H9 (cell line): ENCODE results near the gene ZAR1. TPM values are rescaled to one million over a fixed set of nuclear protein-coding genes. Genes with fewer than 3 reads are reported as not detected.

Experiments used
- DNase-seq: peaks from one replicate; pipeline ENCODE4 v3.0.0-alpha.2; 2017
- H2AFZ ChIP-seq: one replicate; pipeline ENCODE4 v1.6.1; 2013; ENCODE audit warnings: mild to moderate bottlenecking, low read length, control low read depth, moderate library complexity
- H2AK5ac ChIP-seq: 2 replicates; pipeline ENCODE4 v1.6.1; 2013; ENCODE audit warnings: low read length, control low read depth, mixed read lengths; ENCODE audit not compliant: insufficient read length
- H2BK120ac ChIP-seq: one replicate; pipeline ENCODE4 v1.6.1; 2013; ENCODE audit warnings: low read depth, mild to moderate bottlenecking, low read length, control low read depth, inconsistent platforms; ENCODE audit not compliant: poor library complexity, severe bottlenecking
- H2BK12ac ChIP-seq: 2 replicates; pipeline ENCODE4 v1.6.1; 2013; ENCODE audit warnings: low read length, control low read depth, mixed read lengths, low read depth; ENCODE audit not compliant: insufficient read length
- H2BK15ac ChIP-seq: 2 replicates; pipeline ENCODE4 v1.6.1; 2013; ENCODE audit warnings: low read depth, low read length, control low read depth
- H2BK20ac ChIP-seq: one replicate; pipeline ENCODE4 v1.6.1; 2013; ENCODE audit warnings: low read depth, mild to moderate bottlenecking, low read length, control low read depth, inconsistent platforms; ENCODE audit not compliant: poor library complexity, severe bottlenecking
- H2BK5ac ChIP-seq: 2 replicates; pipeline ENCODE4 v1.6.1; 2013; ENCODE audit warnings: low read length, control low read depth, mixed read lengths; ENCODE audit not compliant: insufficient read length
- H3K14ac ChIP-seq: 2 replicates; pipeline ENCODE4 v1.6.1; 2013; ENCODE audit warnings: low read length, control low read depth; ENCODE audit not compliant: insufficient read depth
- H3K18ac ChIP-seq: 2 replicates; pipeline ENCODE4 v1.6.1; 2013; ENCODE audit warnings: low read depth, mild to moderate bottlenecking, mixed read lengths, low read length, control low read depth; ENCODE audit not compliant: insufficient read length
- H3K23ac ChIP-seq: 2 replicates; pipeline ENCODE4 v1.6.1; 2013; ENCODE audit warnings: low read length, control low read depth, mixed read lengths, low read depth; ENCODE audit not compliant: insufficient read length
- H3K23me2 ChIP-seq: 2 replicates; pipeline ENCODE4 v1.6.1; 2013; ENCODE audit warnings: low read depth, mild to moderate bottlenecking, mixed read lengths, low read length, control low read depth; ENCODE audit not compliant: insufficient read length, poor library complexity, severe bottlenecking
- H3K27ac ChIP-seq: 2 replicates; pipeline ENCODE4 v1.5.1; 2013; ENCODE audit warnings: low read length, control low read depth, mixed read lengths, low read depth; ENCODE audit not compliant: insufficient read length
- H3K27me3 ChIP-seq: 2 replicates; pipeline ENCODE4 v1.6.1; 2013; ENCODE audit warnings: low read length, control low read depth, inconsistent platforms; ENCODE audit not compliant: insufficient read depth
- H3K4ac ChIP-seq: 2 replicates; pipeline ENCODE4 v1.6.1; 2013; ENCODE audit warnings: low read depth, mild to moderate bottlenecking, control low read depth, inconsistent platforms, low read length, moderate library complexity
- H3K4me1 ChIP-seq: 2 replicates; pipeline ENCODE4 v1.6.1; 2013; ENCODE audit warnings: low read length, control low read depth, inconsistent platforms; ENCODE audit not compliant: insufficient read depth
- H3K4me2 ChIP-seq: 2 replicates; pipeline ENCODE4 v1.6.1; 2013; ENCODE audit warnings: low read length, control low read depth, mixed read lengths; ENCODE audit not compliant: insufficient read length, insufficient read depth
- H3K56ac ChIP-seq: 2 replicates; pipeline ENCODE4 v1.6.1; 2013; ENCODE audit warnings: low read depth, mild to moderate bottlenecking, mixed read lengths, low read length, control low read depth; ENCODE audit not compliant: insufficient read length
- H3K79me1 ChIP-seq: 2 replicates; pipeline ENCODE4 v1.6.1; 2013; ENCODE audit warnings: low read depth, mild to moderate bottlenecking, moderate library complexity, low read length, control low read depth, inconsistent platforms; ENCODE audit not compliant: insufficient read depth, poor library complexity, severe bottlenecking
- H3K79me2 ChIP-seq: 2 replicates; pipeline ENCODE4 v1.6.1; 2013; ENCODE audit warnings: low read length, control low read depth, inconsistent platforms; ENCODE audit not compliant: insufficient read depth
- H3K9ac ChIP-seq: 2 replicates; pipeline ENCODE4 v1.6.1; 2013; ENCODE audit warnings: low read length, control low read depth, mixed read lengths; ENCODE audit not compliant: insufficient read length; ENCODE audit errors: extremely low read depth
- H3K9me3 ChIP-seq: one replicate; pipeline ENCODE4 v1.6.1; 2013; ENCODE audit warnings: low read depth, low read length, inconsistent platforms; ENCODE audit not compliant: control insufficient read depth
- H3T11ph ChIP-seq: one replicate; pipeline ENCODE4 v1.6.1; 2013; ENCODE audit warnings: mild to moderate bottlenecking, low read length, control low read depth, inconsistent platforms
- H4K20me1 ChIP-seq: one replicate; pipeline ENCODE4 v1.6.1; 2013; ENCODE audit not compliant: control insufficient read depth, insufficient read length, insufficient read depth
- H4K5ac ChIP-seq: 2 replicates; pipeline ENCODE4 v1.6.1; 2013; ENCODE audit warnings: low read depth, mild to moderate bottlenecking, mixed read lengths, low read length, control low read depth; ENCODE audit not compliant: insufficient read length
- H4K8ac ChIP-seq: replicated peaks from 2 replicates; pipeline ENCODE4 v1.6.1; 2013; ENCODE audit warnings: low read length, control low read depth, mixed read lengths, low read depth; ENCODE audit not compliant: insufficient read length
- H4K91ac ChIP-seq: 2 replicates; pipeline ENCODE4 v1.6.1; 2013; ENCODE audit warnings: low read depth, mild to moderate bottlenecking, moderate library complexity, mixed read lengths, low read length, control low read depth; ENCODE audit not compliant: insufficient read length
- H3K27ac Mint-ChIP-seq, 3 experiments: 2 replicates in 2 of 3; 3 replicates in 1 of 3; pipeline ENCODE4 v1.8.0; 2020 to 2021; ENCODE audit warnings: mixed read lengths in 3 of 3, mild to moderate bottlenecking in 1 of 3, moderate library complexity in 1 of 3
- H3K27me3 Mint-ChIP-seq: 2 replicates; pipeline ENCODE4 v1.8.0; 2021; ENCODE audit warnings: low read depth, mild to moderate bottlenecking, moderate library complexity, mixed read lengths
- H3K36me3 Mint-ChIP-seq, 3 experiments: 2 replicates in 2 of 3; 3 replicates in 1 of 3; pipeline ENCODE4 v1.8.0; 2020 to 2021; ENCODE audit warnings: low read depth in 3 of 3, mixed read lengths in 3 of 3; ENCODE audit not compliant: insufficient read depth in 1 of 3
- H3K4me1 Mint-ChIP-seq, 2 experiments: 2 replicates each; pipeline ENCODE4 v1.8.0; 2020; ENCODE audit warnings: mixed read lengths in 2 of 2
- H3K4me3 Mint-ChIP-seq, 2 experiments: 2 replicates in 1 of 2; 3 replicates in 1 of 2; pipeline ENCODE4 v1.8.0; 2020 to 2021; ENCODE audit warnings: mild to moderate bottlenecking in 2 of 2, mixed read lengths in 2 of 2, moderate library complexity in 1 of 2
- H3K9me3 Mint-ChIP-seq, 2 experiments: 2 replicates in 1 of 2; 3 replicates in 1 of 2; pipeline ENCODE4 v1.8.0; 2020; ENCODE audit warnings: mild to moderate bottlenecking in 2 of 2, mixed read lengths in 2 of 2, moderate library complexity in 1 of 2
- CTCF ChIP-seq: fragments of 200-600 bp; sonication (generic); conservative IDR thresholded peaks from 3 replicates; pipeline ENCODE4 v1.8.0; 2021; ENCODE audit warnings: antibody characterized with exemption, mild to moderate bottlenecking
- WGBS: extraction: QIAGEN DNeasy Blood & Tissue Kit; methylation state at CpG from one replicate; pipeline ENCODE4 v1.1.7; 2013; ENCODE audit warnings: missing lambda C conversion rate, low lambda C conversion rate, mixed read lengths; ENCODE audit not compliant: insufficient read length; ENCODE audit errors: extremely low coverage; 5-methylcytosine and 5-hydroxymethylcytosine counted together
- total RNA-seq: library from RNA; stranded (reverse); gene quantifications from 2 replicates; pipeline ENCODE4 v1.2.1, GENCODE V29; 2021

Gene ZAR1
- total RNA-seq, 1 experiment from 2014 or later = 0.61 TPM

GRCh38 chr4:48454591-48454990 is 35.5 kb upstream of the ZAR1 start:
- Histone ChIP-seq H2AFZ (no peak overlapping the region), H3K9me3 (no peaks in the 10 kb centered on the region), H4K91ac (no peak overlapping the region), H2AK5ac (no peak overlapping the region), H3K4ac (no peak overlapping the region), H4K8ac (no peak overlapping the region), H3K4me2 (no peak overlapping the region), H3K23ac (no peak overlapping the region), H3T11ph (no peak overlapping the region), H4K20me1 (no peaks in the 10 kb centered on the region), H3K27me3 (no peaks in the 10 kb centered on the region), H3K27ac (no peak overlapping the region), H3K18ac (no peak overlapping the region), H2BK20ac (no peak overlapping the region), H2BK15ac (no peak overlapping the region), H3K4me1 (no peaks in the 10 kb centered on the region), H2BK12ac (no peak overlapping the region), H3K56ac (no peak overlapping the region), H4K5ac (no peak overlapping the region), H2BK5ac (no peak overlapping the region), H3K79me1 (no peaks in the 10 kb centered on the region), H2BK120ac (no peak overlapping the region), H3K23me2 (no peaks in the 10 kb centered on the region), H3K79me2 (no peaks in the 10 kb centered on the region), H3K9ac (no peak overlapping the region), H3K14ac (no peak overlapping the region)
- no CpG with 5 or more reads among the region's 2 CpGs for WGBS
- TF ChIP-seq CTCF = no peak
- Mint-ChIP-seq H3K4me3 (no peak overlapping the region), H3K36me3 (no peaks in the 10 kb centered on the region), H3K27ac (no peak overlapping the region), H3K4me1 (no peaks in the 10 kb centered on the region), H3K27me3 (no peaks in the 10 kb centered on the region; the same call in 1 of the 2 replicates), H3K9me3 (no peaks in the 10 kb centered on the region)
- DNase-seq = no peak
